H1 (cell line): ENCODE measurements around the gene C4B. TPM values are rescaled to one million over a fixed set of nuclear protein-coding genes. Genes with fewer than 3 reads are reported as not detected.
"Not testable (repeated sequence)": the region's sequence is repeated elsewhere in the genome, so short reads cannot be mapped to it uniquely, and the experiment has no call there.

Experiments
- CTCF ChIA-PET: fragments of 300-600 bp; sonication (Branson Sonifier 250); formaldehyde crosslinking; loops from one replicate; lab custom pipeline; 2021; ENCODE audit not compliant: partially characterized antibody; lab: Charles Lee
- POLR2A ChIA-PET: fragments of 300-600 bp; sonication (Branson Sonifier 250); formaldehyde crosslinking; loops from one replicate; lab custom pipeline; 2021; ENCODE audit warnings: inconsistent platforms; ENCODE audit not compliant: partially characterized antibody; lab: Charles Lee
- DNase-seq, 2 experiments: peaks; one replicate each; pipeline versions ENCODE4 v3.0.0 to v3.0.0-alpha.2; 2010 to 2022; ENCODE audit warnings: low spot score in 2 of 2, low read depth in 1 of 2, mixed read lengths in 1 of 2
- FAIRE-seq: peaks from 2 replicates; lab custom pipeline; 2011; peaks lifted over from hg19 to GRCh38; lab: Jason Lieb, UNC
- H2AFZ ChIP-seq: 2 replicates; pipeline ENCODE4 v1.8.1; 2012; ENCODE audit warnings: low read length, inconsistent platforms
- H2AK5ac ChIP-seq: 2 replicates; pipeline ENCODE4 v1.6.1; 2013; ENCODE audit warnings: low read depth, low read length
- H2BK120ac ChIP-seq: replicated peaks from 2 replicates; pipeline ENCODE3; 2013; ENCODE audit warnings: low read depth, low read length, inconsistent platforms
- H2BK12ac ChIP-seq: 2 replicates; pipeline ENCODE4 v1.6.1; 2013; ENCODE audit warnings: low read depth, low read length
- H2BK15ac ChIP-seq: 2 replicates; pipeline ENCODE4 v1.6.1; 2013; ENCODE audit warnings: low read length
- H2BK20ac ChIP-seq: 2 replicates; pipeline ENCODE4 v1.6.1; 2013; ENCODE audit warnings: low read length
- H2BK5ac ChIP-seq: 2 replicates; pipeline ENCODE4 v1.6.1; 2013; ENCODE audit warnings: low read depth, low read length
- H3K14ac ChIP-seq: 2 replicates; pipeline ENCODE4 v1.6.1; 2013; ENCODE audit warnings: inconsistent platforms; ENCODE audit not compliant: insufficient read length
- H3K18ac ChIP-seq: 2 replicates; pipeline ENCODE4 v1.6.1; 2013; ENCODE audit warnings: low read length; ENCODE audit errors: extremely low read depth
- H3K23ac ChIP-seq: 2 replicates; pipeline ENCODE4 v1.6.1; 2013; ENCODE audit warnings: inconsistent platforms; ENCODE audit not compliant: insufficient read length
- H3K23me2 ChIP-seq: 2 replicates; pipeline ENCODE4 v1.6.1; 2013; ENCODE audit warnings: low read depth, low read length
- H3K27ac ChIP-seq: 2 replicates; pipeline ENCODE4 v1.6.1; 2011; ENCODE audit warnings: low read depth, low read length, inconsistent platforms
- H3K27me3 ChIP-seq, 4 experiments: replicated peaks in 1 of 4; 1 replicate in 1 of 4; 2 replicates in 3 of 4; pipeline versions ENCODE4 v1.6.1 to v1.8.1; 2011 to 2013; ENCODE audit warnings: low read length in 3 of 4, mild to moderate bottlenecking in 3 of 4, inconsistent platforms in 2 of 4, mixed read lengths in 2 of 4, moderate library complexity in 1 of 4; ENCODE audit not compliant: control insufficient read depth in 3 of 4, insufficient read depth in 3 of 4; ENCODE audit errors: extremely low read depth in 1 of 4
- H3K36me3 ChIP-seq, 4 experiments: 2 replicates each; pipeline versions ENCODE4 v1.6.1 to v1.8.1; 2011 to 2013; ENCODE audit warnings: mild to moderate bottlenecking in 4 of 4, low read length in 3 of 4, moderate library complexity in 2 of 4, control low read depth in 1 of 4, inconsistent platforms in 1 of 4; ENCODE audit not compliant: insufficient read depth in 4 of 4, control insufficient read depth in 2 of 4
- H3K4ac ChIP-seq: replicated peaks from 2 replicates; pipeline ENCODE3; 2013; ENCODE audit warnings: low read length, low read depth, mixed read lengths, inconsistent platforms; ENCODE audit not compliant: insufficient read length
- H3K4me1 ChIP-seq, 4 experiments: replicated peaks in 1 of 4; 1 replicate in 1 of 4; 2 replicates in 3 of 4; pipeline versions ENCODE4 v1.6.1 to v1.8.1; 2011 to 2013; ENCODE audit warnings: low read length in 3 of 4, inconsistent platforms in 2 of 4, mixed read lengths in 1 of 4; ENCODE audit not compliant: insufficient read depth in 4 of 4, control insufficient read depth in 3 of 4
- H3K4me2 ChIP-seq, 2 experiments: 2 replicates each; pipeline versions ENCODE4 v1.6.1 to v1.8.1; 2011 to 2013; ENCODE audit warnings: low read depth in 2 of 2, low read length in 2 of 2, control low read depth in 1 of 2, inconsistent platforms in 1 of 2, mild to moderate bottlenecking in 1 of 2; ENCODE audit not compliant: insufficient read depth in 1 of 2
- H3K4me3 ChIP-seq, 4 experiments: fragments of 200-600, 300-600 bp in 1 of 4; sonication (generic), shearing (Covaris generic), sonication (Bioruptor Twin) in 1 of 4; 2 replicates each; pipeline versions ENCODE4 v1.5.1 to v1.8.1; 2011 to 2016; ENCODE audit warnings: low read length in 4 of 4, low read depth in 3 of 4, control low read depth in 2 of 4, inconsistent platforms in 2 of 4, mild to moderate bottlenecking in 2 of 4, mixed read lengths in 1 of 4, moderate library complexity in 1 of 4; ENCODE audit not compliant: insufficient read depth in 2 of 4; ENCODE audit errors: extremely low read depth in 1 of 4
- H3K56ac ChIP-seq: replicated peaks from 2 replicates; pipeline ENCODE3; 2013; ENCODE audit warnings: low read depth, mild to moderate bottlenecking, mixed read lengths, low read length, inconsistent platforms; ENCODE audit not compliant: insufficient read length
- H3K79me1 ChIP-seq: 2 replicates; pipeline ENCODE4 v1.6.1; 2013; ENCODE audit warnings: low read depth, low read length, control low read depth
- H3K79me2 ChIP-seq, 2 experiments: 2 replicates each; pipeline versions ENCODE4 v1.6.1 to v1.8.1; 2012 to 2013; ENCODE audit warnings: low read length in 2 of 2, mild to moderate bottlenecking in 2 of 2, inconsistent platforms in 1 of 2; ENCODE audit not compliant: insufficient read depth in 2 of 2, control insufficient read depth in 1 of 2
- H3K9ac ChIP-seq, 4 experiments: replicated peaks in 1 of 4; 1 replicate in 1 of 4; 2 replicates in 3 of 4; pipeline versions ENCODE4 v1.6.1 to v1.8.1; 2011 to 2013; ENCODE audit warnings: low read depth in 3 of 4, low read length in 3 of 4, control low read depth in 2 of 4, mild to moderate bottlenecking in 2 of 4, moderate library complexity in 2 of 4, inconsistent platforms in 1 of 4; ENCODE audit errors: extremely low read depth in 1 of 4
- H3K9me3 ChIP-seq, 2 experiments: 2 replicates each; pipeline versions ENCODE4 v1.6.1 to v1.8.1; 2012 to 2013; ENCODE audit warnings: mild to moderate bottlenecking in 2 of 2, moderate library complexity in 2 of 2, control low read depth in 1 of 2, inconsistent platforms in 1 of 2, low read depth in 1 of 2, low read length in 1 of 2, mixed read lengths in 1 of 2; ENCODE audit not compliant: insufficient read depth in 2 of 2
- H4K20me1 ChIP-seq, 2 experiments: replicated peaks in 1 of 2; 2 replicates each; pipeline versions ENCODE3 to v1.8.1; 2011 to 2013; ENCODE audit warnings: inconsistent platforms in 2 of 2, low read length in 2 of 2, mild to moderate bottlenecking in 1 of 2; ENCODE audit not compliant: insufficient read depth in 2 of 2, control insufficient read depth in 1 of 2
- H4K5ac ChIP-seq: 2 replicates; pipeline ENCODE4 v1.6.1; 2013; ENCODE audit warnings: low read length, low read depth, mixed read lengths, inconsistent platforms; ENCODE audit not compliant: insufficient read length
- H4K8ac ChIP-seq: 2 replicates; pipeline ENCODE4 v1.8.0; 2013; ENCODE audit warnings: mild to moderate bottlenecking, moderate library complexity, low read length, inconsistent platforms; ENCODE audit not compliant: insufficient read depth; ENCODE audit errors: extremely low read depth
- H4K91ac ChIP-seq: replicated peaks from 2 replicates; pipeline ENCODE3; 2013; ENCODE audit warnings: low read length, mixed read lengths, inconsistent platforms; ENCODE audit not compliant: insufficient read length
- WGBS, 2 experiments: shearing (Covaris generic) in 1 of 2; methylation state at CpG; one replicate each; pipeline versions ENCODE4 v1.1.6 to v1.1.7; 2013 to 2015; ENCODE audit warnings: low lambda C conversion rate in 2 of 2, mixed read lengths in 2 of 2, inconsistent platforms in 1 of 2, low coverage in 1 of 2, missing lambda C conversion rate in 1 of 2; ENCODE audit not compliant: insufficient replicate concordance in 2 of 2, insufficient coverage in 1 of 2, insufficient read length in 1 of 2; ENCODE audit errors: extremely low coverage in 1 of 2, missing lambda C conversion rate in 1 of 2; 5-methylcytosine and 5-hydroxymethylcytosine counted together
- polyA plus RNA-seq, 7 experiments: library from polyadenylated mRNA; depleted of rRNA in 3 of 7; stranded (reverse) in 5 of 7; unstranded in 2 of 7; fragments of >200 nt in 5 of 7; fragments of 200-250 nt in 2 of 7; gene quantifications; 1 replicate in 5 of 7; 2 replicates in 1 of 7; 4 replicates in 1 of 7; pipeline versions ENCODE4 v1.2.1 to v1.2.3, GENCODE V29; 2011 to 2013; ENCODE audit warnings: missing spikeins in 2 of 7, mixed read lengths in 2 of 7
- total RNA-seq: library from RNA; stranded (reverse); fragmentation: NEBNext Ultra II Directional; extraction: Animal tissue kit (Norgen Biotek cat#: 25700); gene quantifications from 2 replicates; pipeline ENCODE4 v1.2.1, GENCODE V29; 2021

C4B gene
- total and polyA plus RNA-seq, 2 of the 8 experiments (the other 6 are each of a cell fraction or from before 2014, with no cell fraction given), result 0.74 to 3.5 TPM

- H2BK120ac ChIP-seq, H3K4ac ChIP-seq, H3K27me3 ChIP-seq, H3K4me1 ChIP-seq, DNase-seq, POLR2A ChIA-PET, H2AFZ ChIP-seq, H2BK20ac ChIP-seq, H3K18ac ChIP-seq, CTCF ChIA-PET, H3K79me2 ChIP-seq, H3K23ac ChIP-seq, H3K79me1 ChIP-seq, FAIRE-seq, H3K14ac ChIP-seq, H3K36me3 ChIP-seq, H4K8ac ChIP-seq, H3K9me3 ChIP-seq, H4K20me1 ChIP-seq, H2BK12ac ChIP-seq, H2BK5ac ChIP-seq, H3K27ac ChIP-seq, H3K9ac ChIP-seq, H2AK5ac ChIP-seq, H3K4me3 ChIP-seq, H2BK15ac ChIP-seq, H3K56ac ChIP-seq, H3K4me2 ChIP-seq, H3K23me2 ChIP-seq, H4K91ac ChIP-seq, H4K5ac ChIP-seq: not testable (repeated sequence)
- no CpG with 5 or more reads among the region's 5 CpGs for WGBS, 2 experiments
Measured at GRCh38 chr6:31980998-31981397, 33.6 kb upstream of the C4B start.

DNA sequence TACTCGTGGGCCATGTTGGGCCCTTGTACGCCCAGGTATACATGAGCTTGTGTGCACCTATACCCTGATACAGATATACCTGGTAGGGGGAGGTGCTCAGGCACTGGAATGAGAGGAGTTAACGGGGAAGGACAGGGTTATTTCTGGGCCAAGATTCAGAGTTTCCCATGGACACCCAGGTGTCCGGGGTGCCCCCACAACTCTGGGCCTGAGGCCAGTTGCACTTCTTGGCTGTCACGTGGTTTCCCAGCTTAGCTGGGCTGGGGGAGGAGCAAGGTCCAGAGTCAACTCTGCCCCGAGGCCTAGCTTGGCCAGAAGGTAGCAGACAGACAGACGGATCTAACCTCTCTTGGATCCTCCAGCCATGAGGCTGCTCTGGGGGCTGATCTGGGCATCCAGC lies 32.9 kb upstream of the C4B start, which contains the start of gene C4A:
TSS of gene C4A (plus strand) at position 314 of the 400 bp plus-strand sequence. CDS start at position 365, 51 bp downstream.
- H2BK120ac ChIP-seq, H2AFZ ChIP-seq, H2BK20ac ChIP-seq, H2BK15ac ChIP-seq, H2BK5ac ChIP-seq, H3K14ac ChIP-seq, H3K27me3 ChIP-seq, H3K18ac ChIP-seq, H4K8ac ChIP-seq, H2BK12ac ChIP-seq, H3K36me3 ChIP-seq, H3K9ac ChIP-seq, H3K4me2 ChIP-seq, H3K4ac ChIP-seq, FAIRE-seq, POLR2A ChIA-PET, H3K23ac ChIP-seq, H3K56ac ChIP-seq, CTCF ChIA-PET, H3K27ac ChIP-seq, H3K79me2 ChIP-seq, H4K5ac ChIP-seq, H3K9me3 ChIP-seq, H2AK5ac ChIP-seq, H3K4me1 ChIP-seq, DNase-seq, H3K79me1 ChIP-seq, H4K91ac ChIP-seq, H4K20me1 ChIP-seq, H3K23me2 ChIP-seq, H3K4me3 ChIP-seq: not testable (repeated sequence)
- no CpG with 5 or more reads among the region's 7 CpGs for WGBS, 2 experiments
